ENCODE data around the gene KCNN2.

DNA sequence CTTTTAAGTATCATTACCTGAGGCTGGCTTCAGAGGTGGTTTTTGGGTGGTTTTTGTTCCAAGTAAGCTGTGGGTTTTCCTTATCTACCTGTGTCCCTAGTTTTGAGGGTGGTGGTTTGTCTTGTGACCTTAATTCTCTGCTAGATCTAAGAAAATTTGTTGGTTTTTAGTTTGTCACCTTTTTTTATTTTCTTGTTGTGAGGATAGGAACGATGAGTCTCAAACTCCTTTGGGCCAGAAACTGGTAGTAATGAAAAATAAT is 73.3 kb downstream of the KCNN2 start:
- TF ChIP-seq POLR2AphosphoS5 (IDR thresholded peaks at IDR 0.05; ENCODE audit: low read depth) = no peak
- TF ChIP-seq, protein P1, sequence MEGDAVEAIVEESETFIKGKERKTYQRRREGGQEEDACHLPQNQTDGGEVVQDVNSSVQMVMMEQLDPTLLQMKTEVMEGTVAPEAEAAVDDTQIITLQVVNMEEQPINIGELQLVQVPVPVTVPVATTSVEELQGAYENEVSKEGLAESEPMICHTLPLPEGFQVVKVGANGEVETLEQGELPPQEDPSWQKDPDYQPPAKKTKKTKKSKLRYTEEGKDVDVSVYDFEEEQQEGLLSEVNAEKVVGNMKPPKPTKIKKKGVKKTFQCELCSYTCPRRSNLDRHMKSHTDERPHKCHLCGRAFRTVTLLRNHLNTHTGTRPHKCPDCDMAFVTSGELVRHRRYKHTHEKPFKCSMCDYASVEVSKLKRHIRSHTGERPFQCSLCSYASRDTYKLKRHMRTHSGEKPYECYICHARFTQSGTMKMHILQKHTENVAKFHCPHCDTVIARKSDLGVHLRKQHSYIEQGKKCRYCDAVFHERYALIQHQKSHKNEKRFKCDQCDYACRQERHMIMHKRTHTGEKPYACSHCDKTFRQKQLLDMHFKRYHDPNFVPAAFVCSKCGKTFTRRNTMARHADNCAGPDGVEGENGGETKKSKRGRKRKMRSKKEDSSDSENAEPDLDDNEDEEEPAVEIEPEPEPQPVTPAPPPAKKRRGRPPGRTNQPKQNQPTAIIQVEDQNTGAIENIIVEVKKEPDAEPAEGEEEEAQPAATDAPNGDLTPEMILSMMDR (IDR thresholded peaks at IDR 0.05; ENCODE audit: insufficient read depth, low read length) = no peak
